ENCODE results near the gene SOD1.
"Not testable (repeated sequence)": the region's sequence is repeated elsewhere in the genome, so short reads cannot be mapped to it uniquely, and the experiment has no call there.

The SOD1 gene

GRCh38 chr21:31659536-31660258, at the start of gene SOD1:
Gene SOD1 (plus strand): TSS chr21:31659693. CDS start chr21:31659770, 77 bp downstream.
- peak; percentile 90 for DNase-seq (ENCODE audit: low read depth)

- no peak for DNase-seq (ENCODE audit: low read depth)
Measured at GRCh38 chr21:31611445-31611844, 48.0 kb upstream of the SOD1 start.

- no peak for DNase-seq (ENCODE audit: low read depth)
Measured at GRCh38 chr21:31612894-31613785, 46.4 kb upstream of the SOD1 start.

GRCh38 chr21:31614705-31615104, 44.8 kb upstream of the SOD1 start:
- DNase-seq (ENCODE audit: low read depth), result no peak

GRCh38 chr21:31616216-31616615, 43.3 kb upstream of the SOD1 start:
- DNase-seq (ENCODE audit: low read depth), result no peak

GRCh38 chr21:31618696-31619430, 40.6 kb upstream of the SOD1 start:
- no peak for DNase-seq (ENCODE audit: low read depth)

GRCh38 chr21:31622397-31622796, 37.1 kb upstream of the SOD1 start:
- DNase-seq (ENCODE audit: low read depth), result no peak

- no peak for DNase-seq (ENCODE audit: low read depth)
Measured at GRCh38 chr21:31623664-31624063, 35.8 kb upstream of the SOD1 start.

GRCh38 chr21:31624181-31624580, 35.3 kb upstream of the SOD1 start:
- DNase-seq (ENCODE audit: low read depth), result no peak

GRCh38 chr21:31624961-31625491, 34.5 kb upstream of the SOD1 start:
- DNase-seq (ENCODE audit: low read depth), result no peak

GRCh38 chr21:31629972-31630711, 29.4 kb upstream of the SOD1 start:
- DNase-seq (ENCODE audit: low read depth), result no peak

- DNase-seq (ENCODE audit: low read depth), result not testable (repeated sequence)
Measured at GRCh38 chr21:31631881-31632280, 27.6 kb upstream of the SOD1 start.

GRCh38 chr21:31634993-31635392, 24.5 kb upstream of the SOD1 start:
- no peak for DNase-seq (ENCODE audit: low read depth)

GRCh38 chr21:31636874-31637273, 22.6 kb upstream of the SOD1 start:
- DNase-seq (ENCODE audit: low read depth), result no peak

- DNase-seq (ENCODE audit: low read depth), result no peak
Measured at GRCh38 chr21:31641416-31641922, 18.0 kb upstream of the SOD1 start.

- DNase-seq (ENCODE audit: low read depth), result no peak
Measured at GRCh38 chr21:31644643-31645042, 14.8 kb upstream of the SOD1 start.

GRCh38 chr21:31647650-31648049, 11.8 kb upstream of the SOD1 start:
- DNase-seq (ENCODE audit: low read depth), result no peak

GRCh38 chr21:31650930-31651329, 8.6 kb upstream of the SOD1 start:
- no peak for DNase-seq (ENCODE audit: low read depth)

GRCh38 chr21:31651491-31651890, 8.0 kb upstream of the SOD1 start:
- not testable (repeated sequence) for DNase-seq (ENCODE audit: low read depth)

- no peak for DNase-seq (ENCODE audit: low read depth)
Measured at GRCh38 chr21:31654340-31654739, 5.2 kb upstream of the SOD1 start.
